ENCODE data around the gene CSMD2.

CSMD2 gene

GRCh38 chr1:33753087-33753856, 411.8 kb downstream of the CSMD2 start:
- no peak for DNase-seq (ENCODE audit: low read depth in 2 of 2)

GRCh38 chr1:33745942-33746341, 419.1 kb downstream of the CSMD2 start:
- no peak for DNase-seq (ENCODE audit: low read depth in 2 of 2)

- no peak for DNase-seq (ENCODE audit: low read depth in 2 of 2)
These were observed 421.6 kb downstream of the CSMD2 start for GRCh38 chr1:33743221-33743998.

GRCh38 chr1:33742663-33743062, 422.4 kb downstream of the CSMD2 start:
- no peak for DNase-seq (ENCODE audit: low read depth in 2 of 2)

- no peak for DNase-seq (ENCODE audit: low read depth in 2 of 2)
These were observed 423.3 kb downstream of the CSMD2 start for GRCh38 chr1:33741749-33742148.

- DNase-seq (ENCODE audit: low read depth in 2 of 2): no peak
These were observed 424.8 kb downstream of the CSMD2 start for GRCh38 chr1:33740040-33740744.

- no peak for DNase-seq (ENCODE audit: low read depth in 2 of 2)
These were observed 426.1 kb downstream of the CSMD2 start for GRCh38 chr1:33738976-33739375.

GRCh38 chr1:33738536-33738935, 426.5 kb downstream of the CSMD2 start:
- DNase-seq (ENCODE audit: low read depth in 2 of 2): no peak

GRCh38 chr1:33736496-33736895, 428.5 kb downstream of the CSMD2 start:
- DNase-seq (ENCODE audit: low read depth in 2 of 2): no peak

GRCh38 chr1:33735624-33736023, 429.4 kb downstream of the CSMD2 start:
- DNase-seq (ENCODE audit: low read depth in 2 of 2): no peak

GRCh38 chr1:33727310-33727709, 437.7 kb downstream of the CSMD2 start:
- DNase-seq (ENCODE audit: low read depth in 2 of 2): no peak

- no peak for DNase-seq (ENCODE audit: low read depth in 2 of 2)
These were observed 438.7 kb downstream of the CSMD2 start for GRCh38 chr1:33726274-33726804.

- no peak for DNase-seq (ENCODE audit: low read depth in 2 of 2)
These were observed 439.4 kb downstream of the CSMD2 start for GRCh38 chr1:33725556-33726160.

GRCh38 chr1:33725037-33725436, 440.0 kb downstream of the CSMD2 start:
- no peak for DNase-seq (ENCODE audit: low read depth in 2 of 2)

- DNase-seq (ENCODE audit: low read depth in 2 of 2): no peak
These were observed 440.7 kb downstream of the CSMD2 start for GRCh38 chr1:33724348-33724747.

GRCh38 chr1:33723251-33723650, 441.8 kb downstream of the CSMD2 start:
- no peak for DNase-seq (ENCODE audit: low read depth in 2 of 2)

GRCh38 chr1:33721301-33721815, 443.7 kb downstream of the CSMD2 start:
- no peak for DNase-seq (ENCODE audit: low read depth in 2 of 2)

GRCh38 chr1:33719771-33720670, 445.0 kb downstream of the CSMD2 start:
- no peak for DNase-seq (ENCODE audit: low read depth in 2 of 2)

GRCh38 chr1:33719326-33719725, 445.7 kb downstream of the CSMD2 start:
- no peak for DNase-seq (ENCODE audit: low read depth in 2 of 2)

- DNase-seq (ENCODE audit: low read depth in 2 of 2): no peak
These were observed 446.8 kb downstream of the CSMD2 start for GRCh38 chr1:33718186-33718585.

Measured in stimulated activated CD8-positive, alpha-beta memory T cell treated with anti-CD3 and anti-CD28 coated beads, Interleukin-2, amount 100 ng/mL, for 48 hours (primary cell).